GM12892 (cell line): ENCODE results near the gene NFIB.

ENCODE experiments used
- DNase-seq: peaks from one replicate; pipeline ENCODE4 v3.0.0; 2011; ENCODE audit not compliant: insufficient read length
- FAIRE-seq: peaks from 2 replicates; lab custom pipeline; 2011; peaks lifted over from hg19 to GRCh38; lab: Jason Lieb, UNC
- POLR2A ChIP-seq: IDR thresholded peaks from 2 replicates; pipeline ENCODE4 v1.6.1; 2011; ENCODE audit warnings: low read depth, low read length, control low read depth
- POLR2AphosphoS5 ChIP-seq: IDR thresholded peaks from 2 replicates; pipeline ENCODE4 v1.6.1; 2011; ENCODE audit warnings: low read depth, low read length, control low read depth
- TAF1 ChIP-seq: IDR thresholded peaks from 2 replicates; pipeline ENCODE4 v1.6.1; 2011; ENCODE audit warnings: low read depth, mild to moderate bottlenecking, control low read depth, low read length, borderline replicate concordance

The NFIB gene

DNA sequence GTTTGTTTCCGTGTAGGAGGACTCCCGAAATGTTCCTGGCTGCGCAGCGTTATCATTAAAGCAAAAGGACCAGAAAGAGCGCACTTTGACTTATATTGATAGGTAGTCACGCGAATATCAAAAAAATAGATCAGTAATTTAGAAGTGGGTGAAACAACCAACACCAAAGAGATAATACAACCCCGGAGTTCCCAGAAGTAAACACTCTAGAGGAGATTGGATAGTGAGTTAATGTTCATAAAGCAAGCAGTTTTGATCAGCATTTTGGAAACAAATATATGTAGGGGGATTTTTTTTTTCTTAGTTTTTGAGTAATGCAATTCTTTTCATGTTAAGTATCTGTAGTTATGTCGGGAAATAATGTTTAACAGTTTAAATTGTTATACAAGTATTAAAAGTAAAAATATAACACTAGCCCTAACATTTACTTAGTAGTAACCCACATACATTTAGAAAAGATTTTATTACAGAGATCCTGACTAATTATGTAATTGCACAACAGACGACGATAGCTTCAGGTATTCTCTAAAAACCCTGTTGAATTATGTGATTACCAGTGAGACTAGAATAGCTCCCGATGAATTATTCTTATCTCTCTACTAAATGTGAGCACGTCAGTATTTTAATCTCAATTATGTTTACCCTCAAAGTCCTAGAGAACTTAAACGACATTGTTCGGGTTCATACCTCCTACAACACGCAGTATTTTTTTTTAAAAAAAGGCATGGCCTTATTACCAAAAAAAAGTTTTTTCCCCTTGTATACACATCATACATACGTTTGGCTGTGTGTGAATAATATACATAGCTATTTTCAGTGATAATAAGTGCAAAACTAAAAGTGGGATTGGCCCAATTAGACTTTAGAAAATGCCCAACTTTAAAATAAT lies 9.4 kb upstream of the NFIB start:
- TF ChIP-seq POLR2A (no peak), TAF1 (no peak), POLR2AphosphoS5 (no peak)
- FAIRE-seq = no peak
- DNase-seq = no peak

DNA sequence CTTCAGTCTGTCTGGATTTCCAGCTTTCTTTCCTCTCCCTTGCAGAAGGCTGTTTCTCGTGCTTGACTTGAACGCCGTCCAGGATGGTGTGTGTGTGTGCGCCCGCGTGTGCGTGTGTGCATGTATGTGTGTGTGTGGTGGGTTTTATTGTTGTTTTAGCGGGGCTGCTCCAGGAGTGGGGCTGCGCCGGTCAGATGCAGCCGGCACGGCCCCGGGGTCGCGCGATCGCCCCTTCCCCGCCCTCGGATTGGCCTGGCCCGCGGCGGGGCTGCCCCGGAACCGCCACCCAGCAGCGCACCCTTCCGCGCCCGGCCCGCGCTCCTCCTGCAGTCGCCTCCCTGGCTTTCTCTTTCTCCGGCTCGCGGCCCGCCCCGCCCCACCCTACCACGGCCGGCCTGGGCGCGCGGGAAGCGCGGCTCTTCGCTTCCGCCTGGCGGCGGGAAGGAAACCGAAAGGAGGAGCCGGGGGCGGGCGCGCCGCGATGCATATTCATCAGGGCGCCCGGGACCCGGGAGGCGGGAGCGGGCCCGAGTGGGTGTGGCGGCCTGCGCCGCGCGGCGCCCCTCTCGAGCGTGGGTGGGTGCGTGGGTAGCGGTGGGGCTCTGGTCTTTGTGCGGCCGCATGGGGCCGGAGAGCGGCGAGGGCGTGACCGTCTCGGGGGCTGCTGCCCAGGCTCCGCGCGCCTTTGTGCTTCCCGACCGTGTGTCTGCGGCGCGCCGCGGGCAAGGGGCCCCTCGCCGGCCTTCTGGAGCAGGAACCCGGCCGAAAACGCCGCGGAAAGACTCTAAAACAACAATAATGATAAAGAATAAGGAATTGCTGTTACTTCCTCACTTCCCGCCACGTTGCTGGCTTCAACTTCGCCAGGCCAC lies 8.5 kb upstream of the NFIB start:
- FAIRE-seq = peak; percentile 91
- TF ChIP-seq POLR2A = 0 out of 2 replicates have a peak, but pooled peaks have one; percentile 40
- TF ChIP-seq TAF1 = no peak
- peak; percentile 66 for DNase-seq

DNA sequence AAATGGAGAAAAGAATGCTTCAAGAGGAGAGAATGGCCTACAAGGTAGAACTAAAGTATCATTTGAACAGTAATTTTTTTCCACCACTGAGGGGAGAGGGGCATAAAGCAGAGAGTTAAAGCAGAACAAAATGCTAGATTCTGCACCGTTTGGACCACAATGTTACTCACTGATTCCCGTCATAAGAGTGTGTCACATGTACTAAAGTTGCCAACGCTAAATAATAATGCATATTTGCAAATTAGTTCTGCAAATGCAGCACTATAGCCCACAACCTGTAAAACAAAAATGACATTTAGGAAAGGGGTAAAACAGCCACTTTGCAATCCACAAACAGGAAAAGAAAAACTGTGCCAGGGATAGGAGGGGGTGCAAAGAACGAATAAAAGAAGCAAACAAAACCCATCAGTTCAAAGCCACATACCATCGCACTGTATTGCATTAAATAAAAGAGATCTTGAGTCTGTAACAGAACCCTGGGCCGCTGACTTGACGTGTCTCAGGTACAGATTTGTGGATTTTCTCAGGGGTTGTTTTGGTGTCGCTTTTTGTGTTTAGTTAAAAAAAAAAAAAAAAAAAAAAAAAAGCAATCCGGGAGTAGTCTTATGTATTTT lies 7.7 kb upstream of the NFIB start:
- FAIRE-seq = no peak
- no peak for DNase-seq

DNA sequence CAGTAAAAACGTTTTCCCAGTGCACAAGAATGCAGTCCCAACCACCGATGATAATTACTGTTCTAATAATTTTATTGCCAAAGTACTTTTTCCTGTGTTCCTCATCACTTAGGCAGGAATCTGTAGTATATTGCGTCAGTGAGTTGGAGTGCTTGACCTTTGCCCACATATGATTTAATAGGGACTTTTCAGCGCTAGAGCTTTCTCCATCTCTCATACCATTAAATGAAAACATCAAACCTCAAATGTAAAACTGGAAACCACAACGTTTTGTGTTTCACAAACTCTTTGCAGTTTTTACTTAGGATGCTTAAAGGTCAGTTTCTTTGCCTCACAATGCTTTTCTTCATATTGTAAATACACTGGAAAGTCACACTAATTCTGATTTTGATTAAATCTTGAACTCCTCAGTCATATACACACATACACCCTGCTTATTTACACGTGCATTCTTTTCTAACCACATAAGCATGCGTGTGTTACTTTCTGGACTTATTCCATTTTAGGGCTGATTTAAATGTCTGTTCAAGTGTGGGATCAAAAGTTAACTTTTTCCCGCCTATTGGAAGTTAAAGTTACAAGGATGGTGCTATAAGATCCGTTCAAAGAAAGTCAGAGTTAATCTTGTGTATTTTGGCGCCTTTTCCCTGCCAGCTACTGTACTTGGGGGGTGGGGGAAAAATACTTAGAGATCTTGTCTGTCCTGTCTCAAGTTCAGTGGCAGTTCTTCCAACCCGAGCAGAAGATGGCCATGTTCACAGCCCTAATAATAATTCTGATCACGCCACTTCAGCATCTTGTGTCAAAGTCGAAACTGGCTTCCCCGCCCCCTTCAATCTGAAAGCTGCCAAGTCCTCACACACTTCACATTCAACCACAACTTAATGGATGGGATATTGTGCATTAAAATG lies 6.6 kb upstream of the NFIB start:
- DNase-seq (no peak), FAIRE-seq (no peak)
- TF ChIP-seq TAF1 = no peak
- TF ChIP-seq POLR2A = no peak
- TF ChIP-seq POLR2AphosphoS5 = no peak

More for the DNA sequence above, 7.7 kb upstream of the NFIB start:
- TF ChIP-seq TAF1 (no peak), POLR2A (no peak)

DNA sequence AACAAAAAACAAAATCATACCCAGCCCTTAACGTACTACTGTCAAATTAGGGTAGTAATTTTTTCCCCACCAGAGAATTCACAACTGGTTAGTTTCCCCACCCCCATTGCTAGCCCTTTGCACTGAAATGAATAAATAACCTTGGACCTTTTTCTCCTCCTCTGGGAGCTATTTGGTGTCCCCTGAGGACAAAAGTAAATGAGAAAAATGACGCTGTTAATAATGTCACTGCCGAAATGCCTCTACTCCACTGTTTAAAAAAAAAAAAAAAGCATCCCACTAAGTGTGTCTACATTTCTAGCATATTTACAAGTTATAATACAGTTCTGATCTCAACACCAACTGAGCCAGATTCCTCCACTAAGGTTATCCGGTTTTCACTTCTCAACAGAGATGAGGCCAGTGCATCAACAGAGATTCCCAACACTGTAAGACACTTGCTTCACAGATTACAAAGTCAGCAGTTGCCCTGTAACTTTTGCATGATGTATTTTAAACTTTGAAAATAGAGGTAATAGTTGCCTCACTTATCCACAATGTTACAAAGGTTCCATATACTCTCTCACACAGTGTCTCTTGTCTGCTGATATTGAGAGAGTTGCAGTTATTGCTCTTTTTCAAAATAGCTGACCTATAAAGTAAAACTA lies 5.1 kb upstream of the NFIB start:
- FAIRE-seq (no peak), DNase-seq (no peak)
- TF ChIP-seq POLR2AphosphoS5 (no peak), TAF1 (no peak), POLR2A (no peak)

DNA sequence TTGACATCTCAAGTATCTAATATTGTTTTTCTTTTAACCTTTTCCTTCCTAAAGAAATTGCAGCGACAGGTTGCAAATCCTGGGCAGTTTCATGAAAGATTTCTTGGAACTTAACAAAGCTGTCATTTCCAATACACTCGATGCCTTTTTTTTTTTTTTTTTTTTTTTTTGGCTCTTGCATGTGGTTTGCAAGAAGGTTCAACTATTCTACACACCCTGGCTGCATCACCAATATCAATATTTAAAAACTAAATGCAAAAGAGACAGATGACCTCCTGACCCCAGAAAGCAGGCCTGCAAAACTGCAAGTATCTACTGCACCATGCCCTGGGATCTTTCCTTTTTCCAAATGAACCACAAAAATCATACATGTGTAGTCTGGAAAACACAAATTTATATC lies 4.4 kb upstream of the NFIB start:
- no peak for FAIRE-seq
- no peak for TF ChIP-seq POLR2A
- TF ChIP-seq TAF1 = no peak
- TF ChIP-seq POLR2AphosphoS5 = no peak
- DNase-seq = no peak

DNA sequence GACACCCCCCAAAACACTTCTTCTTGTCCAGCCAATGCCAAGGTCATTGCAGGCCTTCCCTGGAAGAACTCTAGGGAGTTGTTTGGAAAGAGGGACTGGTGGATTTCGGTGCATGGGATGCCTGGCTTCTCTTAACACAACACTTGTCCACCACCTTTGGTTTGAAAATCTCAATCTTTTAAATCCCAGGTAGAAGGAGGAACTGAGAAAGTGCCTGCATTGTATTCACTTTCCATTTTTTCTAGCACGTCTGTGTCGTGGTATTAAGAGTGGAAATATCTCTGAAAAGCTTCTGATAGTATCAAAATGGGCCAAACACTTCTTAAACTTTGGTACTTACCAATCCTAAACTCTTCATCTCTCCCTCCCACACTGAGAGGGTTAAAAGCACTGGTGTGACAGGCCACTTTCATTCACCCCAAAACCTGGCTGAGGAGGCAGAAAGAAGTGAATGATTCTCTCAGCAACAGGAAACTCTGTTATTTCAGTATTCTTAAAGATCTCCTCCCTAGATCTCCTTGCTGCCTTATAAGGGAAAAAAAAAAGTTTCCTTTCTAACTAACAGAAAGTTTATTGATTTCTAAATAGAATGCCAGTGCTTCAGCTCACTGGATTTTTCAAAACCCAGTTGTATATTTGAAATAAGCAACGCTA lies 3.9 kb upstream of the NFIB start:
- FAIRE-seq (peak; percentile 5), DNase-seq (no peak)
- no peak for TF ChIP-seq POLR2AphosphoS5
- TF ChIP-seq TAF1 = no peak
- TF ChIP-seq POLR2A = no peak

DNA sequence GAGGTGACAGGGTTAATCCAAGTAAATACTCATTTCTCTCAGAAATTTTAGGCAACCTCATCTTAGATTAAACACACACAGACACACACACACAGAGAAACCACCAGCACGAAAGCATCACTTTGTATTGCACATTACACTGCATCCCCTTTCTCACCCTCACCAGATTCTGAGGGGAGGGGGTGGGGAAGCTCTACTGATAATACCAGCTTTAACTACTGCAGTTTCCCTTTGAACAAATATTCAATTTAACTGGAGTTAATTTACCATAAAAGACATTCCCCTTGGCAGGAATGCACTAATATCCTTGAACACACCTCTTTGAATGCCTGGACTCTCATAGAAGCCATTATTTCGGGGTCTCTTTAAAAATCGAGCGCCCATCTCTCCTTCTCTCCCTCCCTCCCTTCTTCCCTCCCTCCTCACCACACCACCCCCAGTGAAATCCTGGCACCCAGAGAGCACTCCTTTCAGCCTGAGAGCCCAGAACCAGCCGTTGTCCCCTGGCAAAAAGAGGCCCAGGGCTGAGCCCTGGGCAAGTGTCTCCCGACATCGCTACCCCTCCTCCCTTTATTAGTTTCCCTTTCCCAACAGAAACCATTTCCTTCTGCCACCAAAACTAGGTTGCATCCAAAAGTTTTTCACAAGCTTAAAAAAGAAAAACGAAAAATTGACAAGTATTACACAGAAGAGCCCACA lies 2.8 kb upstream of the NFIB start:
- TF ChIP-seq POLR2A (no peak), POLR2AphosphoS5 (no peak), TAF1 (no peak)
- DNase-seq (no peak), FAIRE-seq (no peak)

DNA sequence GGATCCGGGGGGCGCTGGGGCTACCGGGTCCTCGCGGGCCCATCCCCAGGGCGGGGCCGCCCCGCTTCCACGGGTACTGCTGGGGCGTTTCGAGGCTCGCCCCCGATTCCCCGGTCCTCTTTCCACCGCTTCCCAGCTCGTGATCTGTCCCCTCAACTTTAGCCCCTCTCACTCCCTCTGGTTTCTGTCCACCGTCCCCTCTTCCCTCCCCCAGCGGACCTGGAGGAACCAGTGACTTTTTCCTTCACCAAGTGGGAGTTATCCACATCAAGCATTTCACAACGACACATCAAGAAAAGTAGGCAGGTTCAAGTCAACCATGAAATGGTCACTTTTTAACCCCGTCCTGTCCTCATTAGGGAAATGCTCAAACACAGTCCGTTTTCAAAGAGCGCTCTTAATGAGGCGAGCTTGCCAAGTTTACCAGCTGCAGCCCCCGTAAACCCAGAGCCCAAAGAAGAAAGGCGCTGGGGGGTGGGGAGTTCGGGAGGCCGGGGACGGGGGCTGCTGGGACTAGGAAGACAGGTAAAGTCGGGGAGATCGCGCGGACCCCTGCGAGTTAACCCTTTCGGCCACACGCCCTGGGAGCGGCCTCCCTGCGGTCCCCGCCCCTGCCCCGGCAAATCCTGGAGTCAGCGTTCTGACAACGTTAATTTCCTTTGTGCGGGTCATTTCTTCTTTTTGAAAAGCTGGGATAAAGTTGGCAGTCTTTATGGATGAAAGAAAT lies 2.1 kb upstream of the NFIB start:
- DNase-seq = no peak
- no peak for TF ChIP-seq TAF1
- no peak for TF ChIP-seq POLR2AphosphoS5
- no peak for TF ChIP-seq POLR2A
- FAIRE-seq = no peak
